Measurements from ENCODE around the gene SNX32.
A peak's percentile ranks its signal among the peaks of the same experiment; 100 is the strongest.

SNX32 gene

DNA sequence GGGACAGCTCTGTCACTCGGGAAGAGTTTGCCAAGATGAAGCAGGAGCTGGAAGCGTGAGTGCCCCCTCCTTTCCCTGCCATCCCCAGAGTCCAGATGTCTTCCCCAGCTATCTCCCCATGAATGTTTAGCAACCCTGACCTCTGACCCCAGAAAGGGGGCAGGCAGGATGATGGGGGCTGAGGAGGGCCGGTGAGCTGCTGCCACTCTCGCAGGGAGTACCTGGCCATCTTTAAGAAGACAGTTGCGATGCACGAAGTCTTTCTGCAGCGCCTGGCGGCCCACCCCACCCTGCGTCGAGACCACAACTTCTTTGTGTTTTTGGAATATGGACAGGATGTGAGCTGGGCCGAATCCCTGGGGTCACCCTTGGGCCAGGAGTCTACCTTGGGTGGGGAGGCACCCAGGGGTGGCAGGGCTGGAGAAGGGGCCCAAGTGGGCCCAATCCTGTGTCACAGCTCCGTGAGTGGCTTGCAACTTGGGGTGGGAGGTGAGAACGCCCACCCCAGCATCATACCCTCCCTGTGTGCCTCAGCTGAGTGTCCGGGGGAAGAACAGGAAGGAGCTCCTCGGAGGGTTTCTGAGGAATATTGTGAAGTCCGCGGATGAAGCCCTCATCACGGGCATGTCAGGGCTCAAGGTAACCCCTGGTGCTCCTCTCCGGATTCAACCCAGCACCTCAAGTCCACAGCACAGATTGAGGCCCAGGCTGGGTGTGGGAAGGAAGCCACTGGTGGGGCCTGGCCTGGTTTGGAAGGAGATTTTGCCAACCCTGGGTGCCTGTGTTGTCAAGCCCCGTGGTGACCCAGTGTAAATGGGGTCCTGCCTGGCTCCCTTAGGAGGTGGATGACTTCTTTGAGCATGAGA is 16.7 kb downstream of the SNX32 start:
- no peak overlapping the region for H3K4me3 ChIP-seq (ENCODE audit: low read depth, low read length)
- POLR2A ChIA-PET, result interaction anchor here (0.5 to 4.3 kb wide), 8 partner anchors 8 to 439 kb away, joined by 3 to 33 read pairs (median 4); partner anchors contain the start of genes CFL1, MUS81, SNX32 and YIF1A

DNA sequence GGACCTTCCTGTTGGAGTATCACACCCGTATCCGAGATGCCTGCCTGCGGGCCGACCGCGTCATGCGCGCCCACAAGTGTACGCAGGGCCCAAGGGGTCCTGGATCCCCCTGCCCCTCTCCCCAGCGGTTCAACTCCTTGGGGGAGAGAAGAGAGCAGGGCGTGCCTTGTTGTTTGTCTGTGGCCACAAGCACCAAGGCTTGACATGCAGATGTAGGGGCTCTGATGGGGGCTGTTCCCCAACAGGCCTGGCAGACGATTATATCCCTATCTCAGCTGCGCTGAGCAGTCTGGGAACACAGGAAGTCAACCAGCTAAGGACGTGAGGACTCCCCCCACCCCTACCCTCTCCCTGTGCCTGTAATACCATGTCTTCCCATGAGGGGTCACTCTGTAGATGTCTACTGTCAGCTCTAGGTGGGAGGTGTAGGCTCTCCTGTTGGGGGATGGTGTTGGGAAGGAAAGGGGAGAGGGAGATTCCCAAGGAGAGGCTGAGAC is 17.4 kb downstream of the SNX32 start:
- Histone ChIP-seq H3K4me3 (ENCODE audit: low read depth, low read length) (no peak overlapping the region), H3K9me3 (ENCODE audit: control insufficient read depth, insufficient read depth, low read depth, low read length) (no peaks in the 10 kb centered on the region), H3K4me1 (ENCODE audit: control insufficient read depth, insufficient read depth, low read length) (no peaks in the 10 kb centered on the region), H3K36me3 (ENCODE audit: control insufficient read depth in 2 of 2, insufficient read depth in 1 of 2, low read length in 2 of 2) (peaks cover 0 to 50% of the 10 kb centered on the region in 2 experiments; a peak in 1 of 3 replicates), H3K27ac (ENCODE audit: extremely low read depth, low read depth, low read length) (no peak overlapping the region)
- TF ChIP-seq GLIS1 (tag by site-specific recombination; IDR thresholded peaks at IDR 0.05) (no peak), ZBTB1 (tag by site-specific recombination; IDR thresholded peaks at IDR 0.05) (no peak), OVOL3 (tag by site-specific recombination; IDR thresholded peaks at IDR 0.05) (no peak), KLF8 (tag by site-specific recombination; IDR thresholded peaks at IDR 0.05) (peak; percentile 31; the same call in 1 of the 2 replicates), ZNF248 (tag by site-specific recombination; IDR thresholded peaks at IDR 0.05) (no peak), ZNF132 (tag by site-specific recombination; IDR thresholded peaks at IDR 0.05; ENCODE audit: borderline replicate concordance) (no peak), ZFP41 (tag by site-specific recombination; IDR thresholded peaks at IDR 0.05; ENCODE audit: borderline replicate concordance) (no peak), GLIS2 (tag by site-specific recombination; IDR thresholded peaks at IDR 0.05) (0 out of 2 replicates have a peak, but pooled peaks have one; percentile 10), ZNF654 (tag by site-specific recombination; IDR thresholded peaks at IDR 0.05; ENCODE audit: low read depth) (no peak), ZNF221 (tag by site-specific recombination; IDR thresholded peaks at IDR 0.05; ENCODE audit: borderline replicate concordance) (no peak), BCL11B (tag by site-specific recombination; IDR thresholded peaks at IDR 0.05; ENCODE audit: low read depth) (no peak), ZNF623 (tag by site-specific recombination; IDR thresholded peaks at IDR 0.05) (no peak), KLF16 (tag by site-specific recombination; IDR thresholded peaks at IDR 0.05) (no peak), KLF10 (tag by site-specific recombination; IDR thresholded peaks at IDR 0.05) (no peak)
- TF ChIP-seq, protein P1, sequence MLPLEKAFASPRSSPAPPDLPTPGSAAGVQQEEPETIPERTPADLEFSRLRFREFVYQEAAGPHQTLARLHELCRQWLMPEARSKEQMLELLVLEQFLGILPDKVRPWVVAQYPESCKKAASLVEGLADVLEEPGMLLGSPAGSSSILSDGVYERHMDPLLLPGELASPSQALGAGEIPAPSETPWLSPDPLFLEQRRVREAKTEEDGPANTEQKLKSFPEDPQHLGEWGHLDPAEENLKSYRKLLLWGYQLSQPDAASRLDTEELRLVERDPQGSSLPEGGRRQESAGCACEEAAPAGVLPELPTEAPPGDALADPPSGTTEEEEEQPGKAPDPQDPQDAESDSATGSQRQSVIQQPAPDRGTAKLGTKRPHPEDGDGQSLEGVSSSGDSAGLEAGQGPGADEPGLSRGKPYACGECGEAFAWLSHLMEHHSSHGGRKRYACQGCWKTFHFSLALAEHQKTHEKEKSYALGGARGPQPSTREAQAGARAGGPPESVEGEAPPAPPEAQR (tag by site-specific recombination; IDR thresholded peaks at IDR 0.05), result no peak
- ChIA-PET CTCF (interaction anchor here (0.6 to 4.5 kb wide), 14 partner anchors 8 to 195 kb away, joined by 3 to 22 read pairs (median 3); partner anchors contain the start of genes KAT5 and MUS81), POLR2A (interaction anchor here (0.5 to 4.3 kb wide), 7 partner anchors 9 to 438 kb away, joined by 3 to 33 read pairs (median 4); partner anchors contain the start of genes FIBP, MUS81 and YIF1A)

More for the DNA sequence above, 16.7 kb downstream of the SNX32 start:
- CTCF ChIA-PET, result interaction anchor here (0.6 to 4.5 kb wide), 13 partner anchors 8 to 196 kb away, joined by 3 to 22 read pairs (median 4); partner anchors contain the start of genes MUS81 and SNX32
- no peak overlapping the region for H3K27ac ChIP-seq (ENCODE audit: extremely low read depth, low read depth, low read length)
- peaks cover 0 to 43% of the 10 kb centered on the region in 2 experiments; a peak in 1 of 3 replicates for H3K36me3 ChIP-seq (ENCODE audit: control insufficient read depth in 2 of 2, insufficient read depth in 1 of 2, low read length in 2 of 2)
- no peak for TF ChIP-seq ZNF266 (tag by site-specific recombination; IDR thresholded peaks at IDR 0.05; ENCODE audit: low read depth)
- no peak for TF ChIP-seq ZNF140 (tag by site-specific recombination; IDR thresholded peaks at IDR 0.05)
- no peak for TF ChIP-seq ZNF155 (tag by site-specific recombination; IDR thresholded peaks at IDR 0.05)
- TF ChIP-seq ZNF354C (tag by site-specific recombination; IDR thresholded peaks at IDR 0.05; ENCODE audit: borderline replicate concordance, low read depth), result no peak
- TF ChIP-seq ZNF658 (tag by site-specific recombination; IDR thresholded peaks at IDR 0.05), result no peak
- no peak for TF ChIP-seq ZNF514 (tag by site-specific recombination; IDR thresholded peaks at IDR 0.05)
- TF ChIP-seq ZNF211 (tag by site-specific recombination; IDR thresholded peaks at IDR 0.05; ENCODE audit: low read depth), result no peak
- TF ChIP-seq ZNF843 (tag by site-specific recombination; IDR thresholded peaks at IDR 0.05), result no peak
- TF ChIP-seq ZNF510 (tag by site-specific recombination; IDR thresholded peaks at IDR 0.05; ENCODE audit: insufficient replicate concordance), result no peak
- TF ChIP-seq, protein P2, sequence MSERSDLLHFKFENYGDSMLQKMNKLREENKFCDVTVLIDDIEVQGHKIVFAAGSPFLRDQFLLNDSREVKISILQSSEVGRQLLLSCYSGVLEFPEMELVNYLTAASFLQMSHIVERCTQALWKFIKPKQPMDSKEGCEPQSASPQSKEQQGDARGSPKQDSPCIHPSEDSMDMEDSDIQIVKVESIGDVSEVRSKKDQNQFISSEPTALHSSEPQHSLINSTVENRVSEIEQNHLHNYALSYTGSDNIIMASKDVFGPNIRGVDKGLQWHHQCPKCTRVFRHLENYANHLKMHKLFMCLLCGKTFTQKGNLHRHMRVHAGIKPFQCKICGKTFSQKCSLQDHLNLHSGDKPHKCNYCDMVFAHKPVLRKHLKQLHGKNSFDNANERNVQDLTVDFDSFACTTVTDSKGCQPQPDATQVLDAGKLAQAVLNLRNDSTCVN (tag by site-specific recombination; optimal IDR thresholded peaks at IDR 0.05), result no peak
- TF ChIP-seq, protein P3, sequence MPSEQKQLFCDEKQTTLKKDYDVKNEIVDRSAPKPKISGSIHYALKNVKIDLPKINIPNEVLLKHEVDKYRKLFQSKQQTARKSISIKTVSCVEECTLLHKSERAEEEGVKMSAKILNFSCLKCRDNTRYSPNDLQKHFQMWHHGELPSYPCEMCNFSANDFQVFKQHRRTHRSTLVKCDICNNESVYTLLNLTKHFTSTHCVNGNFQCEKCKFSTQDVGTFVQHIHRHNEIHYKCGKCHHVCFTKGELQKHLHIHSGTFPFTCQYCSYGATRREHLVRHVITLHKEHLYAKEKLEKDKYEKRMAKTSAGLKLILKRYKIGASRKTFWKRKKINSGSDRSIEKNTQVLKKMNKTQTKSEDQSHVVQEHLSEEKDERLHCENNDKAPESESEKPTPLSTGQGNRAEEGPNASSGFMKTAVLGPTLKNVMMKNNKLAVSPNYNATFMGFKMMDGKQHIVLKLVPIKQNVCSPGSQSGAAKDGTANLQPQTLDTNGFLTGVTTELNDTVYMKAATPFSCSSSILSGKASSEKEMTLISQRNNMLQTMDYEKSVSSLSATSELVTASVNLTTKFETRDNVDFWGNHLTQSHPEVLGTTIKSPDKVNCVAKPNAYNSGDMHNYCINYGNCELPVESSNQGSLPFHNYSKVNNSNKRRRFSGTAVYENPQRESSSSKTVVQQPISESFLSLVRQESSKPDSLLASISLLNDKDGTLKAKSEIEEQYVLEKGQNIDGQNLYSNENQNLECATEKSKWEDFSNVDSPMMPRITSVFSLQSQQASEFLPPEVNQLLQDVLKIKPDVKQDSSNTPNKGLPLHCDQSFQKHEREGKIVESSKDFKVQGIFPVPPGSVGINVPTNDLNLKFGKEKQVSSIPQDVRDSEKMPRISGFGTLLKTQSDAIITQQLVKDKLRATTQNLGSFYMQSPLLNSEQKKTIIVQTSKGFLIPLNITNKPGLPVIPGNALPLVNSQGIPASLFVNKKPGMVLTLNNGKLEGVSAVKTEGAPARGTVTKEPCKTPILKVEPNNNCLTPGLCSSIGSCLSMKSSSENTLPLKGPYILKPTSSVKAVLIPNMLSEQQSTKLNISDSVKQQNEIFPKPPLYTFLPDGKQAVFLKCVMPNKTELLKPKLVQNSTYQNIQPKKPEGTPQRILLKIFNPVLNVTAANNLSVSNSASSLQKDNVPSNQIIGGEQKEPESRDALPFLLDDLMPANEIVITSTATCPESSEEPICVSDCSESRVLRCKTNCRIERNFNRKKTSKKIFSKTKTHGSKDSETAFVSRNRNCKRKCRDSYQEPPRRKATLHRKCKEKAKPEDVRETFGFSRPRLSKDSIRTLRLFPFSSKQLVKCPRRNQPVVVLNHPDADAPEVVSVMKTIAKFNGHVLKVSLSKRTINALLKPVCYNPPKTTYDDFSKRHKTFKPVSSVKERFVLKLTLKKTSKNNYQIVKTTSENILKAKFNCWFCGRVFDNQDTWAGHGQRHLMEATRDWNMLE (tag by site-specific recombination; conservative IDR thresholded peaks at IDR 0.05; ENCODE audit: low read depth), result no peak
- TF ChIP-seq ZBTB8A (tag by site-specific recombination; IDR thresholded peaks at IDR 0.05), result no peak
- no peak for TF ChIP-seq ZNF544 (tag by site-specific recombination; IDR thresholded peaks at IDR 0.05)
- no peak for TF ChIP-seq GLI4 (tag by site-specific recombination; IDR thresholded peaks at IDR 0.05)
- TF ChIP-seq KLF9 (tag by site-specific recombination; IDR thresholded peaks at IDR 0.05; ENCODE audit: low read depth), result no peak
- no peak for TF ChIP-seq ZNF23 (tag by site-specific recombination; IDR thresholded peaks at IDR 0.05; ENCODE audit: borderline replicate concordance)
- no peaks in the 10 kb centered on the region for H3K9me3 ChIP-seq (ENCODE audit: control insufficient read depth, insufficient read depth, low read depth, low read length)
- H3K4me1 ChIP-seq (ENCODE audit: control insufficient read depth, insufficient read depth, low read length), result no peaks in the 10 kb centered on the region

All from HEK293 (cell line).